DOHH2 (cell line): ENCODE data around the gene SCGB1D1.

Source experiments
- H3F3A ChIP-seq: fragments of 200-600 bp; sonication (generic), shearing (Covaris generic); 2 replicates; pipeline ENCODE4 v1.6.0; 2016; ENCODE audit warnings: antibody characterized with exemption, mild to moderate bottlenecking; ENCODE audit not compliant: control insufficient read depth, insufficient read depth
- H3K27ac ChIP-seq: fragments of 200-600 bp; sonication (generic); 2 replicates; pipeline ENCODE4 v1.5.1; 2014; ENCODE audit warnings: low read depth, mild to moderate bottlenecking, low read length, moderate library complexity
- H3K27me3 ChIP-seq: fragments of 200-600 bp; sonication (generic); 2 replicates; pipeline ENCODE4 v1.6.1; 2014; ENCODE audit warnings: mild to moderate bottlenecking, low read length, mixed read lengths; ENCODE audit not compliant: control insufficient read depth
- H3K36me3 ChIP-seq: fragments of 200-600 bp; sonication (generic); 2 replicates; pipeline ENCODE4 v1.6.1; 2014; ENCODE audit warnings: mild to moderate bottlenecking, low read length, moderate library complexity, mixed read lengths; ENCODE audit not compliant: control insufficient read depth
- H3K4me1 ChIP-seq: fragments of 200-600 bp; sonication (generic); 2 replicates; pipeline ENCODE4 v1.6.1; 2014; ENCODE audit warnings: mild to moderate bottlenecking, low read length, mixed read lengths; ENCODE audit not compliant: control insufficient read depth
- H3K4me2 ChIP-seq: fragments of 200-600 bp; sonication (generic); 2 replicates; pipeline ENCODE4 v1.6.0; 2014; ENCODE audit warnings: mild to moderate bottlenecking, low read length, moderate library complexity
- H3K4me3 ChIP-seq: fragments of 200-600 bp; sonication (generic); 2 replicates; pipeline ENCODE4 v1.5.1; 2014; ENCODE audit warnings: mild to moderate bottlenecking, low read length, mixed read lengths
- H3K79me2 ChIP-seq: fragments of 200-600 bp; sonication (generic); 2 replicates; pipeline ENCODE4 v1.6.1; 2014; ENCODE audit warnings: mild to moderate bottlenecking, low read length, mixed read lengths; ENCODE audit not compliant: control insufficient read depth
- H3K9me2 ChIP-seq: fragments of 200-600 bp; sonication (generic); replicated peaks from 2 replicates; pipeline ENCODE4 v1.6.1; 2014; ENCODE audit warnings: mild to moderate bottlenecking, low read length, mixed read lengths; ENCODE audit not compliant: control insufficient read depth
- H3K9me3 ChIP-seq: fragments of 200-600 bp; sonication (generic); 2 replicates; pipeline ENCODE4 v1.6.1; 2014; ENCODE audit warnings: antibody characterized with exemption, low read length, mixed read lengths; ENCODE audit not compliant: control insufficient read depth, insufficient read depth
- H4K20me1 ChIP-seq: fragments of 200-600 bp; sonication (generic); 2 replicates; pipeline ENCODE4 v1.6.0; 2014; ENCODE audit warnings: low read depth, mild to moderate bottlenecking, antibody characterized with exemption, low read length, moderate library complexity; ENCODE audit not compliant: control insufficient read depth, insufficient read depth
- CTCF ChIP-seq: fragments of 200-600 bp; sonication (generic); IDR thresholded peaks from one replicate; pipeline ENCODE4 v1.5.1; 2014; ENCODE audit warnings: antibody characterized with exemption, mild to moderate bottlenecking, low read depth, low read length; ENCODE audit not compliant: poor library complexity, severe bottlenecking
- EZH2phosphoT487 ChIP-seq: fragments of 200-600 bp; sonication (generic); IDR thresholded peaks from 2 replicates; pipeline ENCODE4 v1.6.1; 2017; ENCODE audit warnings: borderline replicate concordance, mild to moderate bottlenecking, antibody characterized with exemption, low read length, moderate library complexity, mixed read lengths

Gene SCGB1D1

GRCh38 chr11:62150887-62151736 lies 38.9 kb upstream of the SCGB1D1 start:
- Histone ChIP-seq H3F3A (peaks cover 10% of the 10 kb centered on the region; the same call in 1 of the 2 replicates), H3K79me2 (no peaks in the 10 kb centered on the region), H3K36me3 (peaks cover 70% of the 10 kb centered on the region), H3K4me3 (no peak overlapping the region), H3K4me1 (no peaks in the 10 kb centered on the region), H4K20me1 (no peaks in the 10 kb centered on the region), H3K9me2 (no peaks in the 10 kb centered on the region), H3K27ac (no peak overlapping the region), H3K27me3 (no peaks in the 10 kb centered on the region), H3K9me3 (no peaks in the 10 kb centered on the region), H3K4me2 (no peak overlapping the region)
- TF ChIP-seq EZH2phosphoT487 = no peak
- no peak for TF ChIP-seq CTCF

- no peak overlapping the region for H3K4me3 ChIP-seq
- no peak overlapping the region for H3K27ac ChIP-seq
Measured at GRCh38 chr11:62151737-62152102, 38.3 kb upstream of the SCGB1D1 start.

GRCh38 chr11:62152245-62153086 lies 37.5 kb upstream of the SCGB1D1 start:
- H3K27ac ChIP-seq = no peak overlapping the region
- peaks cover 11% of the 10 kb centered on the region; the same call in 1 of the 2 replicates for H3F3A ChIP-seq
- no peaks in the 10 kb centered on the region for H4K20me1 ChIP-seq
- no peak overlapping the region for H3K4me2 ChIP-seq
- H3K27me3 ChIP-seq = no peaks in the 10 kb centered on the region
- no peaks in the 10 kb centered on the region for H3K9me3 ChIP-seq
- H3K36me3 ChIP-seq = peaks cover 56% of the 10 kb centered on the region
- H3K4me1 ChIP-seq = no peaks in the 10 kb centered on the region
- H3K9me2 ChIP-seq = no peaks in the 10 kb centered on the region
- H3K79me2 ChIP-seq = no peaks in the 10 kb centered on the region
- TF ChIP-seq EZH2phosphoT487 = no peak
- no peak overlapping the region for H3K4me3 ChIP-seq

More at GRCh38 chr11:62151737-62152102, 38.3 kb upstream of the SCGB1D1 start:
- no peaks in the 10 kb centered on the region for H4K20me1 ChIP-seq
- H3K4me1 ChIP-seq = no peaks in the 10 kb centered on the region
- no peaks in the 10 kb centered on the region for H3K9me3 ChIP-seq
- peaks cover 11% of the 10 kb centered on the region; the same call in 1 of the 2 replicates for H3F3A ChIP-seq
- H3K4me2 ChIP-seq = no peak overlapping the region
- H3K36me3 ChIP-seq = peaks cover 64% of the 10 kb centered on the region
- no peaks in the 10 kb centered on the region for H3K9me2 ChIP-seq
- H3K79me2 ChIP-seq = no peaks in the 10 kb centered on the region
- H3K27me3 ChIP-seq = no peaks in the 10 kb centered on the region
- TF ChIP-seq EZH2phosphoT487 (no peak), CTCF (no peak)
